CD1c-positive myeloid dendritic cell (primary cell): ENCODE data around the gene TLE6.
A peak's percentile ranks its signal among the peaks of the same experiment; 100 is the strongest.
"Not testable (repeated sequence)": the region's sequence is repeated elsewhere in the genome, so short reads cannot be mapped to it uniquely, and the experiment has no call there.

Experiments used
- DNase-seq: peaks from one replicate; pipeline ENCODE4 v3.0.0-alpha.2; 2016; ENCODE audit errors: extremely low spot score

Gene TLE6

GRCh38 chr19:3028305-3029064 is 51.1 kb downstream of the TLE6 start:
- DNase-seq: no peak

GRCh38 chr19:3029065-3029923 is 51.9 kb downstream of the TLE6 start, which contains the start of gene TLE2:
TLE2 (minus strand) TSS chr19:3029280; CDS start chr19:3028904, 376 bp downstream.
- DNase-seq: no peak

- DNase-seq: no peak
Observed at GRCh38 chr19:3031607-3031867, 54.2 kb downstream of the TLE6 start.

- DNase-seq: no peak
Observed at GRCh38 chr19:3033595-3034405, 56.4 kb downstream of the TLE6 start.

- no peak for DNase-seq
Observed at GRCh38 chr19:3034406-3034655, 57.0 kb downstream of the TLE6 start.

GRCh38 chr19:3034656-3035541 is 57.5 kb downstream of the TLE6 start:
- peak; percentile 17 for DNase-seq

GRCh38 chr19:3035542-3036118 is 58.3 kb downstream of the TLE6 start:
- peak; percentile 98 for DNase-seq

GRCh38 chr19:3036119-3036976 is 59.0 kb downstream of the TLE6 start:
- DNase-seq: peak; percentile 89

GRCh38 chr19:3036977-3037544 is 59.7 kb downstream of the TLE6 start:
- not testable (repeated sequence) for DNase-seq

- DNase-seq: no peak
Observed at GRCh38 chr19:3038214-3038613, 60.9 kb downstream of the TLE6 start.

- no peak for DNase-seq
Observed at GRCh38 chr19:3039125-3039524, 61.8 kb downstream of the TLE6 start.

- DNase-seq: no peak
Observed at GRCh38 chr19:3039641-3040077, 62.3 kb downstream of the TLE6 start.

- no peak for DNase-seq
Observed at GRCh38 chr19:3041327-3041726, 64.0 kb downstream of the TLE6 start.

GRCh38 chr19:3041761-3042620 is 64.6 kb downstream of the TLE6 start:
- DNase-seq: no peak

- no peak for DNase-seq
Observed at GRCh38 chr19:3042621-3043267, 65.4 kb downstream of the TLE6 start.
